22Rv1 (cell line): ENCODE measurements around the gene CEP89.

Source experiments
- ZFX ChIP-seq: fragments of 450-650 bp; IDR thresholded peaks from 2 replicates; pipeline ENCODE4 v1.6.1; 2017; ENCODE audit warnings: antibody characterized with exemption, borderline replicate concordance
- TF ChIP-seq, protein P1 (sequence below): fragments of 450-650 bp; IDR thresholded peaks from 2 replicates; pipeline ENCODE4 v1.5.1; 2017; ENCODE audit warnings: mild to moderate bottlenecking

DNA sequence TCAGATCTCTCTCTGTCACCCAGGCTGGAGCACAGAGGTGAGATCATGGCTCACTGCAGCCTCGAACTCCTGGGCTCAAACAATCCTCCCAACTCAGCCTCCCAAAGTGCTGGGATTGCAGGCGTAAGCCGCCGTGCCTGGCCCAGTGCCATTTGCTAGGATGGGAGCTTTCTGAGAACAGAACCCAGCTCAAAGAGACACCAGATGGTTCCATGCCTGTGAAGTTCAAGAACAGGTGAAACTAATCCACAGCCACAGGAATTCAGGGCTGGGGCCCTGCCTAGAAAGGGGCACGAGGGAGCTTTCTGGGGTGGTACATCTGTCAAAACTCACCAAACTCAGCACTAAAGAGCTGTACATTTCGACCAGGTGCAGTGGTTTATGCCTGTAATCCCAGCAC is 106.4 kb downstream of the CEP89 start:
- TF ChIP-seq, protein P1, sequence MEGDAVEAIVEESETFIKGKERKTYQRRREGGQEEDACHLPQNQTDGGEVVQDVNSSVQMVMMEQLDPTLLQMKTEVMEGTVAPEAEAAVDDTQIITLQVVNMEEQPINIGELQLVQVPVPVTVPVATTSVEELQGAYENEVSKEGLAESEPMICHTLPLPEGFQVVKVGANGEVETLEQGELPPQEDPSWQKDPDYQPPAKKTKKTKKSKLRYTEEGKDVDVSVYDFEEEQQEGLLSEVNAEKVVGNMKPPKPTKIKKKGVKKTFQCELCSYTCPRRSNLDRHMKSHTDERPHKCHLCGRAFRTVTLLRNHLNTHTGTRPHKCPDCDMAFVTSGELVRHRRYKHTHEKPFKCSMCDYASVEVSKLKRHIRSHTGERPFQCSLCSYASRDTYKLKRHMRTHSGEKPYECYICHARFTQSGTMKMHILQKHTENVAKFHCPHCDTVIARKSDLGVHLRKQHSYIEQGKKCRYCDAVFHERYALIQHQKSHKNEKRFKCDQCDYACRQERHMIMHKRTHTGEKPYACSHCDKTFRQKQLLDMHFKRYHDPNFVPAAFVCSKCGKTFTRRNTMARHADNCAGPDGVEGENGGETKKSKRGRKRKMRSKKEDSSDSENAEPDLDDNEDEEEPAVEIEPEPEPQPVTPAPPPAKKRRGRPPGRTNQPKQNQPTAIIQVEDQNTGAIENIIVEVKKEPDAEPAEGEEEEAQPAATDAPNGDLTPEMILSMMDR: no peak
- no peak for TF ChIP-seq ZFX
